ENCODE measurements around the gene CELF5. TPM values are rescaled to one million over a fixed set of nuclear protein-coding genes. Genes with fewer than 3 reads are reported as not detected.

Gene CELF5
- total and polyA plus RNA-seq, 9 of the 15 experiments (the other 6 are each of a cell fraction or from before 2014, with no cell fraction given): 0.01 to 0.56 (median 0.22) TPM

GRCh38 chr19:3323658-3324057, 99.2 kb downstream of the CELF5 start (continued):
- TF ChIP-seq PHB2 (IDR thresholded peaks at IDR 0.05; ENCODE audit: low read depth) (no peak), ZNF140 (CRISPR knock-in tag; IDR thresholded peaks at IDR 0.05) (no peak), KHSRP (IDR thresholded peaks at IDR 0.05) (no peak), NR2C1 (IDR thresholded peaks at IDR 0.05) (no peak), NR2C1 (tag; IDR thresholded peaks at IDR 0.05) (no peak), HNRNPUL1 (IDR thresholded peaks at IDR 0.05; ENCODE audit: low read length) (no peak), ZNF77 (CRISPR knock-in tag; IDR thresholded peaks at IDR 0.05) (no peak), ZBED1 (IDR thresholded peaks at IDR 0.05) (no peak), NCOA1 (IDR thresholded peaks at IDR 0.05; ENCODE audit: low read depth) (no peak), HMG20B (CRISPR knock-in tag; IDR thresholded peaks at IDR 0.05) (no peak), BCOR (IDR thresholded peaks at IDR 0.05) (peak; percentile 89), HDAC3 (IDR thresholded peaks at IDR 0.05; ENCODE audit: borderline replicate concordance, partially characterized antibody) (no peak), SREBF1 (IDR thresholded peaks at IDR 0.05; ENCODE audit: borderline replicate concordance, low read depth, low read length) (no peak), ETV5 (CRISPR knock-in tag; IDR thresholded peaks at IDR 0.05; ENCODE audit: low read depth) (no peak), KDM1A (IDR thresholded peaks at IDR 0.05) (peak in 1 of 2 experiments; percentile 59; a peak in 1 of 4 replicates), ZNF436 (CRISPR knock-in tag; IDR thresholded peaks at IDR 0.05) (peak; percentile 80; the same call in 1 of the 2 replicates), NR0B1 (IDR thresholded peaks at IDR 0.05; ENCODE audit: partially characterized antibody) (no peak)
- TF ChIP-seq, protein P1, sequence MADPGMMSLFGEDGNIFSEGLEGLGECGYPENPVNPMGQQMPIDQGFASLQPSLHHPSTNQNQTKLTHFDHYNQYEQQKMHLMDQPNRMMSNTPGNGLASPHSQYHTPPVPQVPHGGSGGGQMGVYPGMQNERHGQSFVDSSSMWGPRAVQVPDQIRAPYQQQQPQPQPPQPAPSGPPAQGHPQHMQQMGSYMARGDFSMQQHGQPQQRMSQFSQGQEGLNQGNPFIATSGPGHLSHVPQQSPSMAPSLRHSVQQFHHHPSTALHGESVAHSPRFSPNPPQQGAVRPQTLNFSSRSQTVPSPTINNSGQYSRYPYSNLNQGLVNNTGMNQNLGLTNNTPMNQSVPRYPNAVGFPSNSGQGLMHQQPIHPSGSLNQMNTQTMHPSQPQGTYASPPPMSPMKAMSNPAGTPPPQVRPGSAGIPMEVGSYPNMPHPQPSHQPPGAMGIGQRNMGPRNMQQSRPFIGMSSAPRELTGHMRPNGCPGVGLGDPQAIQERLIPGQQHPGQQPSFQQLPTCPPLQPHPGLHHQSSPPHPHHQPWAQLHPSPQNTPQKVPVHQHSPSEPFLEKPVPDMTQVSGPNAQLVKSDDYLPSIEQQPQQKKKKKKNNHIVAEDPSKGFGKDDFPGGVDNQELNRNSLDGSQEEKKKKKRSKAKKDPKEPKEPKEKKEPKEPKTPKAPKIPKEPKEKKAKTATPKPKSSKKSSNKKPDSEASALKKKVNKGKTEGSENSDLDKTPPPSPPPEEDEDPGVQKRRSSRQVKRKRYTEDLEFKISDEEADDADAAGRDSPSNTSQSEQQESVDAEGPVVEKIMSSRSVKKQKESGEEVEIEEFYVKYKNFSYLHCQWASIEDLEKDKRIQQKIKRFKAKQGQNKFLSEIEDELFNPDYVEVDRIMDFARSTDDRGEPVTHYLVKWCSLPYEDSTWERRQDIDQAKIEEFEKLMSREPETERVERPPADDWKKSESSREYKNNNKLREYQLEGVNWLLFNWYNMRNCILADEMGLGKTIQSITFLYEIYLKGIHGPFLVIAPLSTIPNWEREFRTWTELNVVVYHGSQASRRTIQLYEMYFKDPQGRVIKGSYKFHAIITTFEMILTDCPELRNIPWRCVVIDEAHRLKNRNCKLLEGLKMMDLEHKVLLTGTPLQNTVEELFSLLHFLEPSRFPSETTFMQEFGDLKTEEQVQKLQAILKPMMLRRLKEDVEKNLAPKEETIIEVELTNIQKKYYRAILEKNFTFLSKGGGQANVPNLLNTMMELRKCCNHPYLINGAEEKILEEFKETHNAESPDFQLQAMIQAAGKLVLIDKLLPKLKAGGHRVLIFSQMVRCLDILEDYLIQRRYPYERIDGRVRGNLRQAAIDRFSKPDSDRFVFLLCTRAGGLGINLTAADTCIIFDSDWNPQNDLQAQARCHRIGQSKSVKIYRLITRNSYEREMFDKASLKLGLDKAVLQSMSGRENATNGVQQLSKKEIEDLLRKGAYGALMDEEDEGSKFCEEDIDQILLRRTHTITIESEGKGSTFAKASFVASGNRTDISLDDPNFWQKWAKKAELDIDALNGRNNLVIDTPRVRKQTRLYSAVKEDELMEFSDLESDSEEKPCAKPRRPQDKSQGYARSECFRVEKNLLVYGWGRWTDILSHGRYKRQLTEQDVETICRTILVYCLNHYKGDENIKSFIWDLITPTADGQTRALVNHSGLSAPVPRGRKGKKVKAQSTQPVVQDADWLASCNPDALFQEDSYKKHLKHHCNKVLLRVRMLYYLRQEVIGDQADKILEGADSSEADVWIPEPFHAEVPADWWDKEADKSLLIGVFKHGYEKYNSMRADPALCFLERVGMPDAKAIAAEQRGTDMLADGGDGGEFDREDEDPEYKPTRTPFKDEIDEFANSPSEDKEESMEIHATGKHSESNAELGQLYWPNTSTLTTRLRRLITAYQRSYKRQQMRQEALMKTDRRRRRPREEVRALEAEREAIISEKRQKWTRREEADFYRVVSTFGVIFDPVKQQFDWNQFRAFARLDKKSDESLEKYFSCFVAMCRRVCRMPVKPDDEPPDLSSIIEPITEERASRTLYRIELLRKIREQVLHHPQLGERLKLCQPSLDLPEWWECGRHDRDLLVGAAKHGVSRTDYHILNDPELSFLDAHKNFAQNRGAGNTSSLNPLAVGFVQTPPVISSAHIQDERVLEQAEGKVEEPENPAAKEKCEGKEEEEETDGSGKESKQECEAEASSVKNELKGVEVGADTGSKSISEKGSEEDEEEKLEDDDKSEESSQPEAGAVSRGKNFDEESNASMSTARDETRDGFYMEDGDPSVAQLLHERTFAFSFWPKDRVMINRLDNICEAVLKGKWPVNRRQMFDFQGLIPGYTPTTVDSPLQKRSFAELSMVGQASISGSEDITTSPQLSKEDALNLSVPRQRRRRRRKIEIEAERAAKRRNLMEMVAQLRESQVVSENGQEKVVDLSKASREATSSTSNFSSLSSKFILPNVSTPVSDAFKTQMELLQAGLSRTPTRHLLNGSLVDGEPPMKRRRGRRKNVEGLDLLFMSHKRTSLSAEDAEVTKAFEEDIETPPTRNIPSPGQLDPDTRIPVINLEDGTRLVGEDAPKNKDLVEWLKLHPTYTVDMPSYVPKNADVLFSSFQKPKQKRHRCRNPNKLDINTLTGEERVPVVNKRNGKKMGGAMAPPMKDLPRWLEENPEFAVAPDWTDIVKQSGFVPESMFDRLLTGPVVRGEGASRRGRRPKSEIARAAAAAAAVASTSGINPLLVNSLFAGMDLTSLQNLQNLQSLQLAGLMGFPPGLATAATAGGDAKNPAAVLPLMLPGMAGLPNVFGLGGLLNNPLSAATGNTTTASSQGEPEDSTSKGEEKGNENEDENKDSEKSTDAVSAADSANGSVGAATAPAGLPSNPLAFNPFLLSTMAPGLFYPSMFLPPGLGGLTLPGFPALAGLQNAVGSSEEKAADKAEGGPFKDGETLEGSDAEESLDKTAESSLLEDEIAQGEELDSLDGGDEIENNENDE (IDR thresholded peaks at IDR 0.05; ENCODE audit: low read depth, low read length): no peak

Data from K562 (cell line).